ENCODE data around the gene SP140L. TPM values are rescaled to one million over a fixed set of nuclear protein-coding genes. Genes with fewer than 3 reads are reported as not detected.

The SP140L gene
- total and polyA plus RNA-seq, 2 of the 8 experiments (the other 6 are each of a cell fraction or from before 2014, with no cell fraction given), result 0.36 to 1.5 TPM

- Histone ChIP-seq H4K20me1 (replicated peaks in 1 of 2; ENCODE audit: control insufficient read depth in 1 of 2, insufficient read depth in 2 of 2, low read length in 2 of 2) (no peaks in the 10 kb centered on the region), H3K14ac (ENCODE audit: insufficient read length) (no peak overlapping the region), H3K4me3 (ENCODE audit: extremely low read depth in 1 of 4, insufficient read depth in 2 of 4, low read depth in 3 of 4, low read length in 4 of 4) (no peak overlapping the region), H3K18ac (ENCODE audit: extremely low read depth, low read length) (no peak overlapping the region), H2BK12ac (ENCODE audit: low read depth, low read length) (no peak overlapping the region), H3K9me3 (ENCODE audit: insufficient read depth in 2 of 2, low read depth in 1 of 2, low read length in 1 of 2) (no peaks in the 10 kb centered on the region), H2AK5ac (ENCODE audit: low read depth, low read length) (no peak overlapping the region), H4K91ac (replicated peaks; ENCODE audit: insufficient read length, low read length) (no peak overlapping the region), H2BK120ac (replicated peaks; ENCODE audit: low read depth, low read length) (no peak overlapping the region), H3K27ac (ENCODE audit: low read depth, low read length) (no peak overlapping the region), H3K9ac (replicated peaks in 1 of 4; ENCODE audit: extremely low read depth in 1 of 4, low read depth in 3 of 4, low read length in 3 of 4) (no peak overlapping the region), H2AFZ (ENCODE audit: low read length) (no peak overlapping the region), H3K27me3 (replicated peaks in 1 of 4; ENCODE audit: control insufficient read depth in 3 of 4, extremely low read depth in 1 of 4, insufficient read depth in 3 of 4, low read length in 3 of 4) (peaks cover under 1 to 9% (median 5%) of the 10 kb centered on the region in 4 experiments; a peak in 6 of 7 replicates), H3K36me3 (ENCODE audit: control insufficient read depth in 2 of 4, insufficient read depth in 4 of 4, low read length in 3 of 4) (no peaks in the 10 kb centered on the region), H3K23ac (ENCODE audit: insufficient read length) (no peak overlapping the region), H3K56ac (replicated peaks; ENCODE audit: insufficient read length, low read depth, low read length) (no peak overlapping the region), H3K4ac (replicated peaks; ENCODE audit: insufficient read length, low read depth, low read length) (no peak overlapping the region), H2BK5ac (ENCODE audit: low read depth, low read length) (no peak overlapping the region), H3K79me2 (ENCODE audit: control insufficient read depth in 1 of 2, insufficient read depth in 2 of 2, low read length in 2 of 2) (no peaks in the 10 kb centered on the region), H4K5ac (ENCODE audit: insufficient read length, low read depth, low read length) (no peak overlapping the region), H3K4me1 (replicated peaks in 1 of 4; ENCODE audit: control insufficient read depth in 3 of 4, insufficient read depth in 4 of 4, low read length in 3 of 4) (no peaks in the 10 kb centered on the region), H2BK15ac (ENCODE audit: low read length) (no peak overlapping the region), H3K23me2 (ENCODE audit: low read depth, low read length) (no peaks in the 10 kb centered on the region; the same call in 1 of the 2 replicates), H3K4me2 (ENCODE audit: insufficient read depth in 1 of 2, low read depth in 2 of 2, low read length in 2 of 2) (no peak overlapping the region), H3K79me1 (ENCODE audit: low read depth, low read length) (no peaks in the 10 kb centered on the region), H2BK20ac (ENCODE audit: low read length) (no peak overlapping the region), H4K8ac (ENCODE audit: extremely low read depth, insufficient read depth, low read length) (no peak overlapping the region)
- FAIRE-seq (no peak), DNase-seq (ENCODE audit: low read depth in 1 of 2, low spot score in 2 of 2) (no peak)
- 90% methylated on average over 3 of the region's 3 CpGs; no CpG with 5 or more reads in 1 of the 2 experiments for WGBS, 2 experiments (ENCODE audit: extremely low coverage in 1 of 2, insufficient coverage in 1 of 2, insufficient read length in 1 of 2, insufficient replicate concordance in 2 of 2, low coverage in 1 of 2, low lambda C conversion rate in 2 of 2, missing lambda C conversion rate in 1 of 2)
- POLR2A ChIA-PET (ENCODE audit: partially characterized antibody), result no interaction called here
- TF ChIP-seq SIX5 (IDR thresholded peaks at IDR 0.05; ENCODE audit: low read depth, low read length) (no peak), POLR2A (IDR thresholded peaks at IDR 0.05; ENCODE audit: control extremely low read depth in 1 of 2, low read depth in 2 of 2, low read length in 2 of 2) (no peak), EZH2 (IDR thresholded peaks at IDR 0.05; ENCODE audit: low read depth, low read length, severe bottlenecking) (no peak), RBBP5 (IDR thresholded peaks at IDR 0.05; ENCODE audit: borderline replicate concordance, low read depth, low read length) (no peak), JUND (IDR thresholded peaks at IDR 0.05; ENCODE audit: low read length) (no peak), GABPA (IDR thresholded peaks at IDR 0.05; ENCODE audit: borderline replicate concordance, insufficient read depth, low read length) (no peak)
- CTCF ChIA-PET (ENCODE audit: partially characterized antibody), result interaction anchor here (1.4 kb wide), 1 partner anchor 339 kb away, joined by 6 read pairs; no protein-coding TSS in a partner anchor
These were observed 78.8 kb downstream of the SP140L start for GRCh38 chr2:230405824-230406223.

Data from H1 (cell line).